Measurements from ENCODE around the gene QSOX2. TPM values are rescaled to one million over a fixed set of nuclear protein-coding genes. Genes with fewer than 3 reads are reported as not detected.

The QSOX2 gene
- total RNA-seq, 1 donor = 12.7 TPM

- Histone ChIP-seq H4K20me1 (ENCODE audit: insufficient read depth, low read length) (no peaks in the 10 kb centered on the region), H3K4me1 (ENCODE audit: insufficient read depth, low read length) (no peaks in the 10 kb centered on the region), H3K4me3 (ENCODE audit: insufficient read depth, low read length) (no peak overlapping the region), H2AFZ (ENCODE audit: low read length) (no peak overlapping the region), H3K79me2 (ENCODE audit: insufficient read depth, low read length) (no peaks in the 10 kb centered on the region), H3K4me2 (ENCODE audit: insufficient read depth, low read length) (no peak overlapping the region), H3K27ac (ENCODE audit: low read depth, low read length) (no peak overlapping the region), H3K9me3 (ENCODE audit: low read depth, low read length) (no peaks in the 10 kb centered on the region), H3K36me3 (ENCODE audit: insufficient read depth, low read length) (no peaks in the 10 kb centered on the region), H3K27me3 (ENCODE audit: insufficient read depth, low read length) (no peaks in the 10 kb centered on the region)
- TF ChIP-seq CTCF (IDR thresholded peaks at IDR 0.05; ENCODE audit: extremely low read depth, low read depth, low read length) = no peak
- no peak for DNase-seq (ENCODE audit: insufficient read length, low spot score, missing footprints)
Measured at GRCh38 chr9:136260936-136261472, 15.4 kb upstream of the QSOX2 start.

GRCh38 chr9:136260521-136260920, 14.9 kb upstream of the QSOX2 start:
- Histone ChIP-seq H3K27me3 (ENCODE audit: insufficient read depth, low read length) (no peaks in the 10 kb centered on the region), H3K36me3 (ENCODE audit: insufficient read depth, low read length) (no peaks in the 10 kb centered on the region), H3K9me3 (ENCODE audit: low read depth, low read length) (no peaks in the 10 kb centered on the region), H3K4me3 (ENCODE audit: insufficient read depth, low read length) (no peak overlapping the region), H4K20me1 (ENCODE audit: insufficient read depth, low read length) (no peaks in the 10 kb centered on the region), H3K79me2 (ENCODE audit: insufficient read depth, low read length) (no peaks in the 10 kb centered on the region), H2AFZ (ENCODE audit: low read length) (no peak overlapping the region), H3K4me1 (ENCODE audit: insufficient read depth, low read length) (no peaks in the 10 kb centered on the region), H3K4me2 (ENCODE audit: insufficient read depth, low read length) (no peak overlapping the region), H3K27ac (ENCODE audit: low read depth, low read length) (no peak overlapping the region)
- TF ChIP-seq CTCF (IDR thresholded peaks at IDR 0.05; ENCODE audit: extremely low read depth, low read depth, low read length) = no peak
- no peak for DNase-seq (ENCODE audit: insufficient read length, low spot score, missing footprints)

DNA sequence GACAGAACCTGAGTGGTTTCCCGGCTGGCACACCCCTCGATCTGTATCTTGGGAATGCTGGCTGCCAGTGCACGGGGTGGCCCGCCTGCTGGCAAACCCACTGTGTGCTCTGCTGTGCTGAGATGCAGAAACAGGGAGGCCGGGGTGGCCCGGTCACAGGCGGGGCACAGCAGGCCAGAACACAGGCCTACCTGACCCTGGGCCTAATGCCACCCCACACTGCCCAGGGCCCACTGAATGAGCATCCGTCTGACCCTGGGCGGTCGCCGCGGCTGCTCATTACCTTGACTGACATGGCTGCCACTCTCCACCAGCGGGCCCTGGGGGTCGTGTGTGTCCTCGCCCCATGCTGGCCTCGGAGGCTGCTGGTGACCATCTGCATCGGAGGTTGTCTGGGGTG, 14.2 kb upstream of the QSOX2 start:
- H3K4me2 ChIP-seq (ENCODE audit: insufficient read depth, low read length) = no peak overlapping the region
- H2AFZ ChIP-seq (ENCODE audit: low read length) = no peak overlapping the region
- no peak for DNase-seq (ENCODE audit: insufficient read length, low spot score, missing footprints)
- no peaks in the 10 kb centered on the region for H3K79me2 ChIP-seq (ENCODE audit: insufficient read depth, low read length)
- H3K27ac ChIP-seq (ENCODE audit: low read depth, low read length) = no peak overlapping the region
- H3K36me3 ChIP-seq (ENCODE audit: insufficient read depth, low read length) = no peaks in the 10 kb centered on the region
- H3K4me1 ChIP-seq (ENCODE audit: insufficient read depth, low read length) = peaks cover 7% of the 10 kb centered on the region
- no peaks in the 10 kb centered on the region for H3K9me3 ChIP-seq (ENCODE audit: low read depth, low read length)
- no peak for TF ChIP-seq CTCF (IDR thresholded peaks at IDR 0.05; ENCODE audit: extremely low read depth, low read depth, low read length)
- H4K20me1 ChIP-seq (ENCODE audit: insufficient read depth, low read length) = no peaks in the 10 kb centered on the region
- H3K4me3 ChIP-seq (ENCODE audit: insufficient read depth, low read length) = no peak overlapping the region
- H3K27me3 ChIP-seq (ENCODE audit: insufficient read depth, low read length) = no peaks in the 10 kb centered on the region

DNA sequence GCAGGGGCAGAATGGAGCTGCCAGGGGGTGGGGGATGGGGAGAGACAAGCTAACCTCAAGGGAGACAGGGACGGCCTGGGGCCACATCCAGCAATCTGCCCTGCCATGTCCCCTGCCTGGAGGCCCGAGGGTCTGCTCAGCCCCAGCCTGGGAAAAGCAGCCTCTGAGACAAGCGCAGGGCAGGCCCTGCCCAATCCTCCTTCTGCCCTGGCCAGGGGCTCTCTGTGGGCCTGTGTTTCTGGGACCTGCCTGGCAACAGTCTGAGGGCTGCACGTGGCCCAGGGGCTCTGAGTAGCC, 13.9 kb upstream of the QSOX2 start:
- H3K4me2 ChIP-seq (ENCODE audit: insufficient read depth, low read length) = no peak overlapping the region
- DNase-seq (ENCODE audit: insufficient read length, low spot score, missing footprints) = no peak
- no peak overlapping the region for H2AFZ ChIP-seq (ENCODE audit: low read length)
- H3K27ac ChIP-seq (ENCODE audit: low read depth, low read length) = no peak overlapping the region
- no peaks in the 10 kb centered on the region for H3K79me2 ChIP-seq (ENCODE audit: insufficient read depth, low read length)
- H4K20me1 ChIP-seq (ENCODE audit: insufficient read depth, low read length) = no peaks in the 10 kb centered on the region
- H3K27me3 ChIP-seq (ENCODE audit: insufficient read depth, low read length) = no peaks in the 10 kb centered on the region
- no peaks in the 10 kb centered on the region for H3K36me3 ChIP-seq (ENCODE audit: insufficient read depth, low read length)
- no peak overlapping the region for H3K4me3 ChIP-seq (ENCODE audit: insufficient read depth, low read length)
- no peak for TF ChIP-seq CTCF (IDR thresholded peaks at IDR 0.05; ENCODE audit: extremely low read depth, low read depth, low read length)
- H3K4me1 ChIP-seq (ENCODE audit: insufficient read depth, low read length) = peaks cover 10% of the 10 kb centered on the region
- no peaks in the 10 kb centered on the region for H3K9me3 ChIP-seq (ENCODE audit: low read depth, low read length)
